Measurements from ENCODE around the gene ACOT8. TPM values are rescaled to one million over a fixed set of nuclear protein-coding genes. Genes with fewer than 3 reads are reported as not detected.

ACOT8 gene
- total and polyA plus RNA-seq, 2 of the 4 experiments (the other 2 are of a cell fraction), result 29.8 to 47.5 TPM

- peak overlapping the region; percentile 14 to 78; a peak in 2 of 4 replicates for H4K8ac ChIP-seq (ENCODE audit: low read depth in 2 of 2, low read length in 2 of 2)
- H3K27ac ChIP-seq (ENCODE audit: insufficient read depth, low read length), result peak overlapping the region; percentile 83; the same call in 1 of the 2 replicates
- H2BK20ac ChIP-seq (ENCODE audit: low read depth, low read length), result peak overlapping the region; percentile 86
- H2AK9ac ChIP-seq (replicated peaks; ENCODE audit: low read depth, low read length, poor library complexity), result no peak overlapping the region
- ATAC-seq (ENCODE audit: low read depth), result peak; percentile 87
- peak overlapping the region; percentile 76 for H2BK120ac ChIP-seq (ENCODE audit: low read depth, low read length)
- H4K20me1 ChIP-seq (ENCODE audit: insufficient read depth, low read length), result no peaks in the 10 kb centered on the region; the same call in 1 of the 2 replicates
- H3K4ac ChIP-seq (ENCODE audit: low read depth, low read length), result peak overlapping the region; percentile 21; the same call in 1 of the 2 replicates
- peak overlapping the region; percentile 16; the same call in 1 of the 2 replicates for H4K5ac ChIP-seq (ENCODE audit: low read depth, low read length)
- no peaks in the 10 kb centered on the region for H3K27me3 ChIP-seq (ENCODE audit: control insufficient read depth, insufficient read depth, low read length)
- peak overlapping the region; percentile 91 for H2BK5ac ChIP-seq (ENCODE audit: low read depth, low read length, poor library complexity, severe bottlenecking)
- no peak overlapping the region for H2AFZ ChIP-seq (replicated peaks; ENCODE audit: low read length, poor library complexity)
- peaks cover 6 to 16% of the 10 kb centered on the region in 2 experiments; a peak in 3 of 4 replicates for H3K79me1 ChIP-seq (ENCODE audit: low read depth in 1 of 2, low read length in 2 of 2)
- H3K56ac ChIP-seq (ENCODE audit: extremely low read depth, insufficient read depth, low read length), result peak overlapping the region; percentile 59
- H3K4me1 ChIP-seq (ENCODE audit: control insufficient read depth, insufficient read depth, low read length), result peaks cover 5% of the 10 kb centered on the region; the same call in 1 of the 2 replicates
- H2AK5ac ChIP-seq (ENCODE audit: low read depth, low read length), result no peak overlapping the region
- intact Hi-C loops (cut with micrococcal nuclease) (no loop called here), dilution Hi-C loops (cut with HindIII; ENCODE audit: low sequenced_read_pairs, unreplicated experiment) (no loop called here), in situ Hi-C loops (cut with MboI; ENCODE audit: low sequenced_read_pairs) (no loop called here)
- peak overlapping the region; percentile 19; the same call in 1 of the 2 replicates for H3K18ac ChIP-seq (ENCODE audit: low read depth, low read length)
- H3K9ac ChIP-seq (ENCODE audit: low read depth, low read length), result no peak overlapping the region
- H3K23ac ChIP-seq (ENCODE audit: low read depth, low read length), result peak overlapping the region; percentile 56; the same call in 1 of the 2 replicates
- peaks cover 5% of the 10 kb centered on the region for H3K9me1 ChIP-seq (ENCODE audit: insufficient read depth, low read length)
- CTCF ChIA-PET, result interaction anchor here (0.6 to 1.5 kb wide), 2 partner anchors 9 to 120 kb away, joined by 4 to 5 read pairs; no protein-coding TSS in a partner anchor
- peak overlapping the region; percentile 25; the same call in 1 of the 2 replicates for H3K14ac ChIP-seq (replicated peaks; ENCODE audit: low read depth, low read length)
- H3K4me2 ChIP-seq (ENCODE audit: low read depth, low read length), result peak overlapping the region; percentile 36; the same call in 1 of the 2 replicates
- POLR2A ChIA-PET (ENCODE audit: unreplicated experiment), result interaction anchor here (1.3 kb wide), 1 partner anchor 66 kb away, joined by 3 read pairs; no protein-coding TSS in a partner anchor
- DNase-seq, result peak; percentile 81
- peak overlapping the region; percentile 77 for H4K91ac ChIP-seq (ENCODE audit: insufficient read depth, low read depth, low read length)
- TF ChIP-seq MXI1 (IDR thresholded peaks at IDR 0.05; ENCODE audit: borderline replicate concordance, low read depth, low read length), result no peak
- peak; percentile 40; the same call in 1 of the 2 replicates for TF ChIP-seq FOS (IDR thresholded peaks at IDR 0.05; ENCODE audit: low read depth, low read length)
- no peak for TF ChIP-seq MAZ (IDR thresholded peaks at IDR 0.05; ENCODE audit: borderline replicate concordance, low read depth, low read length)
- no peak for TF ChIP-seq NFE2L2 (IDR thresholded peaks at IDR 0.05; ENCODE audit: low read depth, low read length)
- no peak for TF ChIP-seq CTCF (conservative IDR thresholded peaks at IDR 0.05; ENCODE audit: low read depth, low read length)
- no peak overlapping the region for H3K4me3 ChIP-seq (ENCODE audit: insufficient read depth, low read depth, low read length)
- no TSS peak for BruUV-seq (replicated peaks)
- H3K36me3 ChIP-seq (ENCODE audit: control insufficient read depth, insufficient read depth, low read length), result no peaks in the 10 kb centered on the region
- H3K9me3 ChIP-seq (ENCODE audit: control insufficient read depth, insufficient read depth, low read length), result no peaks in the 10 kb centered on the region
- peak overlapping the region; percentile 54; the same call in 1 of the 3 replicates for H2BK15ac ChIP-seq (ENCODE audit: low read depth, low read length)
These were observed 10.6 kb upstream of the ACOT8 start for GRCh38 chr20:45867819-45868176.

All from IMR-90 (cell line).